HG02884 (cell line): ENCODE results near the gene FOXC2.
A peak's percentile ranks its signal among the peaks of the same experiment; 100 is the strongest.

Source experiments
- ATAC-seq: cut with Tn5 transposase; IDR thresholded peaks from one replicate; pipeline ENCODE4 v1.9.1; 2021; ENCODE audit warnings: mild to moderate bottlenecking, moderate library complexity; ENCODE audit not compliant: unreplicated experiment

Gene FOXC2

DNA sequence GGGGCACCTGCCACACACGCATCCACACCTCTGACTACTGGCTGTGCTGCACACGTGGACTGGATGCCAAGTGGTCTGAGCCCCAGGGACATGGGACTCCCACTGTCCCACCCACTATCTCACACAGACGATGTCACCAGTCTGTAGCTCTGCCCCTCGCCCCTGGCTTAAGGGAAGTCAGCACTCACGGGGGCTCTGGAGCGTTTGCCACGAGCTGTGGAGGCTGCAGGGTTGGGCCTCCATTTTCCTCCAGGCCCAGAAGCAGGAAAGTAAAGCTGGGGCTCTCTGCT lies 34.2 kb upstream of the FOXC2 start:
- ATAC-seq, result no peak

DNA sequence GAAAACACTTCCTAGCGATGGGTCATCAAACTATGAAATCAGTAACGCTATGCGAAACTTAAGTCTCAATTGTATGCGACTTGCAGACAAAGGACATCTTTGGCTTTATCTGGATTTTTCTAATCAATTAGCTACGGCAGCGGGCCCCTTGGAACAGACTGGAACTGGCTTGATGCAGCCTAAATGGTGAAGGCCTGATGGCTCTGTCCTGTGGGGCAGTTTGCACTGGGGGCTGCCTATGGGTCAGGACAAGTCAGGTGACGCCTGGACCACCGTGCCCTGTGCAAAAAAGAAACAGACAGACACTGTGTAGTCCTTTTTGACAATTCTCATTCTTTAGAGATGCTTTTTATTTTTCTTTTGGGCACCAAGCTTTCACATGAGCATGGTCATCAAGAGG lies 33.6 kb upstream of the FOXC2 start:
- ATAC-seq, result no peak

DNA sequence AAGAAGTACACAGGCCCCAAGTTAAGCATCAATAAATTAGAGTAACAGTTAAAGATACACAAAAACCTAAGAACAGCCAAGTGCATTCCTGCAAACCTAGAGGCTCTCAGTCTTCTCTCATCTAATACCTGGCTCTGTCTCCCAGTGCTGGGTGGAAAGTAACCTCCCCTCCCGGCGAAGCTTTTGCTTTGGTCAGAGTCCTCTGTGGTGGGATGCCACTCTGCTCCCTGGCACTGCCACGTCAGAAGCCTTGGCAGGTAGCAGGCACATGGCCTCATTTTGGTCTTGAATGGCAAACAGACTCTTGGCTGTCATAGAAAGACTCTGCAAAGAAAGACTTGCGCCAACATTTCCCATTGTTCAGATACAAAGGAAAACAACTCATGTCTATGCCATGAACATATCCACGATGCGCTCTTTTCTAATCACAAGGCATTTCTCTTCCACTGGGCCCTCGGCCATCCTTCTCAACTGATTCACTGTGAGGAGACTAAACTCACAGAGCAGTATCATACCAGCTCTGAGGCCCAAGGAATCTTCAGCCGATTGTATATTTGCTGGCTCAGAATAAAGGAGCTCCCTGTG lies 32.8 kb upstream of the FOXC2 start:
- ATAC-seq, result no peak

DNA sequence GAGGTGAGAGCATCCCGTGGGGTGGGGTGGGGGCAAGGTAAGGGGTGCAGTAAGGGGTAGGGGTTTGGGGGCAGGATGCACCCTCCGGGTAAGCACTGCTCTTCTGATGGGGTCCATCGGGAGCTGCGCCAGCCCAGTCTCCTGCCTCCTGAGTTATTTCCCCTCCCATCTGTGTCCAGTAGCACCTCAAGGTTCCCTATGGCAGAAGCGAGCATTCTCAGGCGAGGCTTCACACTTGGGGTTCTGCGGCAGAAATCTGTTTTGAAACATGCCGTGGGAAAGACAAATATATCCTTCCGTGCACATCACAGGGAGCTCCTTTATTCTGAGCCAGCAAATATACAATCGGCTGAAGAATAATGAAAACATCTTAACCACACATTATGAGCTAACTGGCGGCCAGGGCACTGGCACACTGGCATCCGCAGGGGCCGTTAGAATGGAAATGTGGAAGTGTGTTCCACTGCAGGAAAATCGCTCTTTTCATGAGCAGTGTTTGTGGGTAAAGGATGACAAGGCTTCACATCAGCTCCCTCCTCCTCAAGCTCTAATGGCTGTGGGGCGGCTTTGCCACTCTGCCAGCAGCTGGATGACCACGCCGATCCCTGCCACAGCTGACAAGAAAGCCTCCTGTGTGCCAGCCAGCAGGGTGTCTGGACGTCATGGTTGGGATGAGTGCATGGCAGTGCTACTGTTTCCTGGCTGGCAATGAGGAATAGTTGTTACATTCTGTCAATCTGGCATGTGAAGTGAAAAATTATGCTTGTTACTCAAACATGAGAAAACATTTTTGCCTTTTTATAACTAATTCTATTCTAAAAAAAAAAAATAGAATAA lies 31.6 kb upstream of the FOXC2 start:
- no peak for ATAC-seq

DNA sequence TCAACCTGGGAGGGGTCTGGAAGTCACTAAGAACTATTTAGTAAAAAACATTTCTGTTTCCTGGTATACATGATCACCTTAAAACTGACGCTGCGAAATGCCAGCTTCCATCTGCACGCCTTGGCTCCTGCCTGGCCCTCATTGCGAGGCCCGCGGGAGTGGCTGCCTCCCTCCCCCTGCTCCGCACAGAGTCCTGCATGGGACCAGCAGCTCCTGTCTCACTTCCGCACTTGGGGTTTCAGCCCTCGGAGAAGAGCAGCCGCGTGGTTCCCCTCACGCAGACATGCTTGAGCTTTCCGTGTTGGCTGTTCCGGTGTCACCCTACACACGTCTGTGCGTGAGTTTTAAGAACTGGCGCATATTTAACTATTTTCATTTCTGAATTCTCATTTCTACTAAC lies 30.0 kb upstream of the FOXC2 start:
- ATAC-seq, result no peak

DNA sequence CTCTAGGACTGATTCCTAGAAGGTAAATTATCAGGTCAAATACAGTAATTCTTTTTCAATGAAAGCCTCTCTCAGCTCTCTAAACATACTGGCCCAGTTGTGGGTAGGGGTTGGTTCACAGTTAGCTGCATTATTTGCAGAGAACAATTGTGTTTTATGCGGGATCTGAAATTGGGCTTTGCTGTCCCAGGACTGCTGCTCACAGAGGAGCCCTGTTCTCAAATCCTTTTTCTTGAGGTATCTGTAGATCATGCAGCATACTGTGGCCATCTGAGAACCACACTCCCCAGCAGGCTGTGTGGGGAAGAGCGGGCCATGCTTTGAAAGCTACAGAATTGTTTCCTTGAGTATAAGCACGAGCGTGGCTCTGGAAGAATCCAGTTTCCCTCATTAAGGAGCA lies 29.1 kb upstream of the FOXC2 start:
- no peak for ATAC-seq

DNA sequence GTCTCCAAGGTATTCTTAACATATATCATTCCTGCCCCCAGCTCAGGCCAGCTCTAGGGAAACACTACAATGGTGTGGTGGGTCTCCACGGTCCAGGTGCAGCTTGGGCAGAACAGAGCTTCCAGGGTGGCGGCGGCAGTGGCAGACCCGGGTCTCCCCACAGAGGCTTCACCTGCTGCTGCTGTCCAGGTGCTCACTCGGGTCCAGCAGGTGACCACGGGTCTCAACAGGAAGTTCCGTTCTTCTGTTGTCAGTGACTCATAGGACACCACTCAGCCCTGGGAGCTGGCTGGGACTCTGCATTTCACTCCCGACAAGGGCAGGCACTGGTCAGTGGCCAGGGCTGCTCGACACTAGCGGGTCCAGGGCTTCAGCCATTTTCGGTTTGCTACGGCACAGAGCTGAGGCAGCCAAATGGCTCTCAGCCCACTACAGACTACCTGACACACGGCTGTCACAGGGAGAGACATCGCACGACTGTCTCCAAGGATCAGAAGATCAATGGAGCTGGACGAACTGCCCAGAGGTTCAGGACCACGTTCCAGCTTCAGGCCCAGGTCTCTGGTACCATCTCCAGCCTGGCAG lies 28.3 kb upstream of the FOXC2 start:
- no peak for ATAC-seq

DNA sequence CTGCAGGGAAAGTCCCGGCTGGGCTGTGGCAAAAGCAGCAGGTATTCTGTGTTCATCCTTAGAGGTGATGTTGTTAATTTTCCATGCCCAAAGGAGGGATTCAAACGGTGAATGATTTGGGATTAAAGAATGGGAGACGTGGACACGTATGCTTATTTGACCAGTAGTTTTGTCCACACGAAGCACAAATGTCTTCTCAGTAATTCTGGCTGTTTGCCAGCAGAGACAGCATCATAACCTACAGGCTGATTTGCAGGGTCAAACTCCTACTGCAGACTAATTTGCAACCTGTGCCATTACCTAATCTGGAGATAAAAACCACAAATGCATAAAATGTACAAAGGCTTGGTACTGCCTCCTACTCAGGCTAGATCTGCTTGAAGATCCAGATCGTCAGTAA lies 25.7 kb upstream of the FOXC2 start:
- ATAC-seq, result no peak

DNA sequence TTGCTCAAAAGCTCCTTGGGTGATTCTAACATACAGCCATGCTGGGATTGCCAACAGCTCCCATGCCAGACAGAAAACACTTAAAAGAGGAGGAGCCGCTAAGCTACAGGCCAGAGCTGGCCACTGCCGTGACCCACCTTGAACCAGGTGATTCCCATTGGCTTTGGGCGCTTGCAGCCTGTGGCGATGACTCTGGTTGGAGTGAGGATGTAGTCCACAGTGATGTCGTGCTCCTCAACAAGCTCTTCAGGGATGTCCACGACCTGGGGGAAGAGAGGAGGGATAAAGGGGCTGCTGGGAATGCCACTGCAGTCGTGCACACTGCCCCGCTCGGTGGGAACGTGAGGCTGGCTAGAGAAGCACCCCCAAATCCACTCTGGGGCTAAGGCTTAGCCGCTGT lies 25.1 kb upstream of the FOXC2 start:
- ATAC-seq, result no peak

DNA sequence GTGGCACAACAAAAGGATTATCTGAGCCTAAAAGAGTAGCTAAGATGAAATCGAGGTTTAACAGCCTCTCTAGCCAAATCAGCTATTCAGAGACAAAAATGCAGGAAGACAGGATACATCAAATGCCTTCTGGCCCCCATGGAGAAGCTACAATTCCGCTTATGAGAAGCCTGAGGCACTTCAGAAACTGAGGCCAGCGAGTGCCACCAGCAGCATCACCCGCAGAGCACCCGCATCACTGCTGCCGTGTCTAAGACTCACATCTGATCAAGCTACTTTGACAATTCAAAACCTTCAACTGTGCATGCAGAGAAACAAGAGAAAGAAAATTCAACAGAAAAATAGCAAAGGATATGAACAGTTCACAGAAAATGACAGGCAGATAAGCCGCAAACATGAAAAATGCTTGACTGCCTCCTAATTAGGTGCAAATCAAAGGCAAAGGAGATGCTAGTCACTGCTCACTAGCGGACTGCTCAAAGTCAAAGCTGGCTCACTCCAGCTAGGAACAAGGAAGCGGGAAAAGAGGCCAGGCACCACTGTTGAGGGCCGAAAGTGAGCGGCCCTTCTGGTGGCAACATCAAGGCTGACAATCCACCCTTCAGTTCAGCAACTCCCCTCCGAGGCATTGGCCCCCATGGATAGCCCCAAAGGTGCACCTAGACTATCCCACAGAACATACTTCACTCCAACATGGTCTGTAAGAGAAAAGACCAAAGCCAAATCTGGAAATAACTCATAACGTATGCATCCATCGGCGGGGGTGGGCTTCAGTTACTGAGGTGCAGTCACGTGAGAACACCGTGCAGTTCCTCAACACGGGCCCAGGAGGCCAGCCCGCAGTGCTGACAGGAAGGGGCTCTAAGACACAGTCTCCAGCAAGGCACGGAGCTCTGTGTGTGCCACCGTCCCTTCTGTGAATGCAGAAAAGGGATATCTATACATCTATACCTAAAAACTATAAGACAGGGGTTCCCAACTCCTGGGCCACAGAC lies 23.6 kb upstream of the FOXC2 start:
- no peak for ATAC-seq

DNA sequence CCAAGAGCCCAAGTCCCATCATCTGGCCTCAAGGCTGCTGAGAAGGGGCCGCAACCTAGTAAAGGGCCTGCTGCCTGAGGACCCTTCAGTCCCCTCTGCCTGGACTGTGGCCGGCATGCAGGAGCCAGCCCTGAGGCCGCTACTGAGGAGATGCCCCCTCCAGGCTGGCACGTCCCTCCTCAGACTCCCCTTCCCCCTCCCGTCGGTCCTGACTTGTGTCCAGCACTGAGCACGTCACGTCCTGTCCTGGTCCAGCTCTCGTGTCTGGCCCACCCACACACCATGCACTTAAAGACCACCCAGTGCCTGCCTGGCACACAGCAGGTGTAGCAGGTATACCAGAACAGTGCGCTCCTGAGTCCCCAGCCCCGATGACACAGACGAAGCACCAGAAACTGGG lies 21.1 kb upstream of the FOXC2 start:
- no peak for ATAC-seq

DNA sequence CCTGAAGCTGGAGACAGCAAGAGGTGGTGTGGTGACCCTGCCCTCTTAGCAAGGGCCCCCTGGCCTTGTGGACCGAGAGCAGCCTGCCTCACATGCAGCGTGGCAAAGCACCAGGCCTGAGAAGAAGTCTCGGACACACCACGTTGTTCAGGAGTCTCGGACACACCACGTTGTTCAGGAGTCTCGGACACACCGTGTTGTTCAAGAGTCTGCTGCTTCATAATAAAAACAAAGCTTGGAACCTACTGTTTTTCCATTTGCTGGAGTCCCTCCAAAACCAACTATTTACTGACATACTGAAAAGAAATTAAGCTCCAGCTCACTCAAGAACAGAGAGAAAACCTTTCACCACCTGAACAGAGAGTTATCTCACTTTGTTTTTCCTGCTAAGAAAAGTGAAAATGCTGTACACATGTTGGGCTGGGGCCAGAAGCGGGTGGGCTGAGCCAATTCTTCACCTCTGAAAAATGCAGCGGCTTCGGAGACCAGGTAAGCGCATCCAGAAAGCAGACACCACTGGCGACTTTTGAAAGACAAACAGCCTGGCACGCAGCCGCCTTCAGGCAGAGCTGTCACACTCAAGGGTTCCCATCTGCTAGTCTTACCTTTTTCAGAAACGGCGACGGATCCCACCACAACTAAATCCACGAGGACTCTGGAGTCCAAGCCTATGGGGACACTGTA lies 20.5 kb upstream of the FOXC2 start:
- ATAC-seq, result no peak

DNA sequence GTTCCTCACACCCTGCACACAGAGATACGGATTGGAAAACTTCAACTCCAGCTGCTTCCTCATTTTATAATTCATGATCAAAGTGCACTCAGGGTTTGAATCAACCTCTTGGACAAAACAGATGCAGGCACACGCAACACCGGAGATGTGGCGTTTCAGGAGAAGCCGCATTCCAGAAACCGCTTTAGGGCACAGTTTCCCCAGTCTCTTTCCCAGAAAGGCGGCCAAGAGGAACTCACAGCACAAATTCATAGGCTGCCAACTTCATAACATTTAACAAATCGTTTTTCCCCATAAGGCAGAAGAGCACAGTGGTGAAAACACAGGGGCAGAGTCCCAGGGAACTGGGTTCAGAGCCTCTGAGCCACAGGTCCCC lies 20.0 kb upstream of the FOXC2 start:
- ATAC-seq, result no peak

DNA sequence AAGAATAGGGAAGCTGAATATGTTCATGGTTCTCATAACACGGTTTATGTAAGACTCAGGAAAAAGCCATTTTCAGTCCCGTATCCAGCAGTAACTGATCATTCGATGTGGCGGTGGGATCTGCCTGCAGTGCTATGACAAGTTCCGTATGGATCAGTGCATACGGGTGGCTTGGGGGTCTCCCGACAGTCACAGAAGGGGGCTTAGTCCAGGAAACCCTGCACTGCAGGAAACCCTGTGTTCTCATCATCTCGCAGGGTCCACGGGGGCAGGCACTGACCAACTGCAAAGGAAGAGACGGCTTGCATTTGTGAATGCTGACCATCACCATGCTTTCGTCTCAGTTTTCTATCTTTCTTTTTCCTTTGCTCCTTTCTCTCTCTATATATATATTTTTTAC lies 19.3 kb upstream of the FOXC2 start:
- ATAC-seq, result no peak

DNA sequence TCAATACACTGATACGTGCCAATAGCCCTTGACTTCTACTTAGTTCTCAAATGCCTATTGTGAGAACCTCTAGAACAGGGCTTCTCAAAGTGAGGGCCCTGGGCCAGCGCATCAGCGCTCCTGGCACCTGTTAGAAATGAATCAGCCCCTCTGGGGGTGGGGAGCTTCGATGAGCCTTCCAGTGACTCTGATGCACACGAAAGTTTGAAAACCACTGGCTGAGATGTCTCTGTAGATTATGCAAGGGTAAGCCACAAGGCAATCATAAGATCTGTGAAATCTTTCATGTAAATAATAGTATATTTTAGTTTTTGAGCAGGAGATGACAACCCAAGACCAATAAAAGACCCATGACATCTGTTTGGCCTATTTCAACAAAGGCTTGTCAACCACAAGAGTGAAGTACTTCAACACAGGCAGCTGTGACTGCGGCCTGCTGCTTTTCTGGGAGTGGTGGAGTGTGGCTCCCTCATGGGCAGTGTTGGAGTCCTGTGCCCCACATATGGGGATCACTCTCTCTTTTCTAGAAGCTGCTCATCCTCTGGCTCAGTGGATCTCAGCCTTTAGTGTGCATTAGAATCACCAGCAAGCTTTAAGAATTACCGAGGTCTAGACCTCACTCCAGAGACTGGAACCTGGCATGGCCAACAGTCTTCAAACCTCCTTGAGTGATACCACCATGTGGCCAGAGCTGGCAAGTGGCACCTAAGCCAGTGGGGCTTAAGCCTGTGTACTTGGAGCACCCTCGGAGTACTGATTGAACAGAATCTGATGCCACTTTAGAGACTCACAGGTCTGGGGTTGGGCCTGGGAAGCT lies 17.3 kb upstream of the FOXC2 start:
- ATAC-seq, result no peak

DNA sequence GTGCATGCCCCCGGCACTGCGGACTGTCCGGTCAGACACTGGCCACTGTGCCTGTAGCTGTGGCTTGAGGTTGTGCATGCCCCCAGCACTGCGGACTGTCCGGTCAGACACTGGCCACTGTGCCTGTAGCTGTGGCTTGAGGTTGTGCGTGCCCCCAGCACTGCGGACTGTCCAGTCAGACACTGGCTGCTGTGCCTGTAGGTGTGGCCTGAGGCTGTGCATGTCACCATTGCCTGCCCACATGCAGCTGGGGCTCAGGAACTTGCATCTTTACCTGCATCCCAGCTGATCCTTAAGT lies 16.8 kb upstream of the FOXC2 start:
- no peak for ATAC-seq

DNA sequence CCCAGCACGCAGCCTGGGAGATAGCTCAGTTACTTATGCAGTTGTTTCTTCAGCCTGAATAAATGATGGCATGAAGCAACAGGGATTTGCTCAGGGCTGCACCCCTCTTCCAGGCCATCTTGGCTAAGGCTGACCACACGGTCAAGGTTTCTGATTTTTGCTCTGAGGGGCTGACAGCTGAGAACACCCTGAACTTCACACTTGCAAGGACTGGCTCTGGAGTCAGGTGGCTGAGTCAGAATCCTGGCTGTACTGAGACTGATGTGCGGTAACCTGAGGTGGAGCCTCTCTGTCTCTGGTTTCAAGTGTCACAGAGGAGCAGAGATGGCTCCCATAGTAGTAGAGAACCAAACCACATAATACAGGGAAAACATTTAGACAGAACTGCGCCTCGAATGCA lies 16.3 kb upstream of the FOXC2 start:
- ATAC-seq, result no peak

DNA sequence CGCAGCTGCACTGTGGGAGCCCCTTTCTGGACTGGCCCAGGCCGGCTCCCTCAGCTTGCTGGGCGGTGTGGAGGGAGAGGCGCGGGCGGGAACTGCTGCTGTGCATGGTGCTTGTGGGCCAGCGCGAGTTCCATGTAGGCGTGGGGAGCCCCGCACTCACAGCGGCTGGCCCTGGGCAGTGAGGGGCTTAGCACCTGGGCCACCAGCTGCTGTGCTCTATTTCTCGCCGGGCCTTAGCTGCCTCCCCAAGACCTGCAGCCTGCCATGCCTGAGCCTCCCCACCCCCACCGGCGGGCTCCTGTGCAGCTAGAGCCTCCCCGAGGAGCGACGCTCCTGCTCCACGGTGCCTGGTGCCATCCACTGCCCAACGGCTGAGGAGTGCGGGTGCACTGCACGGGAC lies 13.3 kb upstream of the FOXC2 start:
- no peak for ATAC-seq

DNA sequence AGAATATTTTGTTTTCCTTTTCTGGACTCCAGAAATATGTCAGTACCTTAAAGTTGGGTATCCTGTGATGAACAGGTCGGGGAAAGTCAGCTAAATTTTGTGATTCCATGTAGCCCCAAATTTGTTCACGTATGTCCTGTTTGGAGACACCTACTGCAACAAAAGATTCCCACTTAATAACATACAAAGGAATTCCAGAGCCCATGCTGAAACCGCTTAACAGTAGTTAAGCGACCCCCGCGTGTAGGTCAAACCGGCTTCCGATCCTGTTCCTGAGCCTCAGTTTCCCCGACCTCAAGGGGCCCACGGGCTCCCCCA lies 12.1 kb upstream of the FOXC2 start:
- ATAC-seq, result no peak

DNA sequence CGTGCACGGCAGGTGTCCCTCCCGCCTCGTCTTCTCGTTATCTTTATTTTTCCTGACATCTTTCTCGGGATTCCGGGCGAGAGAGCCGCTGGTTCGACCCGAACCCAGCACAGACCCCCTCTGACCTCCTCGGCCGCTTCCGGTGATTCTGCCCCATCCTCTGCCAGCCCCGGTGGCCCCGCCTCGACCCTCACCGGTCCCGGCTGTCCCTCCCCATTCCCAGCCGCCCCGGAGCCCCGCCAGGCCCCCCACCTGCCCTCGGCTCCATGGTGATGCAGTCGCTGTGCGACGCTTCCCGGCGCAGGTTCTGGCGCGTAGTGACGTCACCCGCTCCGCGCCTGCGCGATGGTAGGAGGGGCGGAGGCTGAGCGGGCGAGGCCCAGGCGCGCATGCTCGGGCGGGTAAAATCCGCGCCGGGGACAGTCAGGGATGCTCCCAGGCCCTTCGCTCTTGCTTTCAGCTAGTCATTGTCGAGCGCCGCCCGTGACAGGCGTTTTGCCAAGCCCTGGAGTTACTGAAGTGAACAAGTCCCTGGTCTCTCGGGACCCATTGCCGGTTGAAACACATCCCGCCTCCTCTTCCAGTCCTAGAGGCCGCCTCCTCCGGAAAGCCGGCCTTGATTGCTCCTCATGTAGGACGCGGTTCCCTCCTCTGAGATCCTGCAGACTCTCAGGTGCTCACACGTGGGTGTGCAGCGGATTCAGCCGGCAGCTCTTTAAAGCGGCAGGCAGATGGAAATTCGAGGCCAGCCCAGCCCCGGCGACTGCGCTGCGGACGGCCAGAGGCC lies 11.5 kb upstream of the FOXC2 start, which contains the start of gene MTHFSD:
MTHFSD (minus strand) TSS at position 319 of the 787 bp plus-strand sequence; CDS start at position 268, 51 bp downstream.
- ATAC-seq, result peak; percentile 70
